Muscle of arm (tissue), 12 donors: ENCODE measurements around the gene FARP1. TPM values are rescaled to one million over a fixed set of nuclear protein-coding genes. Genes with fewer than 3 reads are reported as not detected.

Source experiments
- DNase-seq: peaks from one replicate; pipeline ENCODE4 v3.0.0-alpha.2; 2013
- polyA plus RNA-seq, 12 donors: library from polyadenylated mRNA; unstranded; fragments of 120-200 nt; gene quantifications; one replicate each; pipeline ENCODE4 v1.2.1, GENCODE V29; 2013; ENCODE audit not compliant: insufficient read length in 12 of 12

FARP1 gene
- polyA plus RNA-seq, 12 donors, result 67.3 to 111 (median 73.0) TPM; not detected in 1

- DNase-seq, result no peak
Observed at GRCh38 chr13:98457053-98457452, 314.2 kb downstream of the FARP1 start.

GRCh38 chr13:98458431-98458830 is 315.5 kb downstream of the FARP1 start:
- no peak for DNase-seq

GRCh38 chr13:98459171-98459681 is 316.3 kb downstream of the FARP1 start:
- no peak for DNase-seq

GRCh38 chr13:98459721-98460370 is 317.0 kb downstream of the FARP1 start:
- DNase-seq, result no peak

- no peak for DNase-seq
Observed at GRCh38 chr13:98460516-98460915, 317.6 kb downstream of the FARP1 start.

GRCh38 chr13:98461486-98462240 is 318.8 kb downstream of the FARP1 start:
- DNase-seq, result no peak

GRCh38 chr13:98462241-98462882 is 319.5 kb downstream of the FARP1 start:
- DNase-seq, result no peak

GRCh38 chr13:98462946-98463345 is 320.1 kb downstream of the FARP1 start:
- DNase-seq, result no peak

- DNase-seq, result no peak
Observed at GRCh38 chr13:98466634-98467236, 323.8 kb downstream of the FARP1 start.

GRCh38 chr13:98467263-98467985 is 324.5 kb downstream of the FARP1 start:
- no peak for DNase-seq

- no peak for DNase-seq
Observed at GRCh38 chr13:98468361-98468760, 325.5 kb downstream of the FARP1 start.

GRCh38 chr13:98468929-98469328 is 326.0 kb downstream of the FARP1 start:
- DNase-seq, result no peak

- no peak for DNase-seq
Observed at GRCh38 chr13:98470920-98471319, 328.0 kb downstream of the FARP1 start.

GRCh38 chr13:98471934-98472333 is 329.0 kb downstream of the FARP1 start:
- DNase-seq, result no peak

- DNase-seq, result no peak
Observed at GRCh38 chr13:98473135-98473787, 330.4 kb downstream of the FARP1 start.

GRCh38 chr13:98473788-98474144 is 330.9 kb downstream of the FARP1 start:
- DNase-seq, result no peak

GRCh38 chr13:98474292-98474691 is 331.4 kb downstream of the FARP1 start:
- DNase-seq, result no peak

- no peak for DNase-seq
Observed at GRCh38 chr13:98474761-98475160, 331.9 kb downstream of the FARP1 start.

- DNase-seq, result no peak
Observed at GRCh38 chr13:98475522-98475921, 332.6 kb downstream of the FARP1 start.

GRCh38 chr13:98476106-98476505 is 333.2 kb downstream of the FARP1 start:
- no peak for DNase-seq

- no peak for DNase-seq
Observed at GRCh38 chr13:98476538-98476966, 333.7 kb downstream of the FARP1 start.
